Fibroblast of lung (primary cell): ENCODE results near the gene ENO4. TPM values are rescaled to one million over a fixed set of nuclear protein-coding genes. Genes with fewer than 3 reads are reported as not detected.

Source experiments
- DNase-seq, 2 donors: peaks; one replicate each; pipeline versions ENCODE4 v3.0.0 to v3.0.0-alpha.2; 2010; ENCODE audit warnings: low read depth in 2 of 2
- H2AFZ ChIP-seq: 2 replicates; pipeline ENCODE4 v1.5.1; 2012; ENCODE audit warnings: low read length, control low read depth, inconsistent platforms
- H3K27ac ChIP-seq: 2 replicates; pipeline ENCODE4 v1.5.1; 2011; ENCODE audit warnings: low read length, control low read depth; ENCODE audit not compliant: insufficient read depth
- H3K27me3 ChIP-seq: 2 replicates; pipeline ENCODE4 v1.5.1; 2011; ENCODE audit warnings: mild to moderate bottlenecking, low read length; ENCODE audit not compliant: control insufficient read depth, insufficient read depth
- H3K36me3 ChIP-seq: 2 replicates; pipeline ENCODE4 v1.5.1; 2011; ENCODE audit warnings: low read length; ENCODE audit not compliant: control insufficient read depth, insufficient read depth
- H3K4me1 ChIP-seq: 2 replicates; pipeline ENCODE4 v1.5.1; 2011; ENCODE audit warnings: low read length; ENCODE audit not compliant: control insufficient read depth, insufficient read depth; ENCODE audit errors: extremely low read depth
- H3K4me2 ChIP-seq: 2 replicates; pipeline ENCODE4 v1.5.1; 2011; ENCODE audit warnings: low read length, control low read depth; ENCODE audit not compliant: insufficient read depth; ENCODE audit errors: extremely low read depth
- H3K4me3 ChIP-seq, 4 experiments: fragments of 200-600 bp in 1 of 4; sonication (generic) in 1 of 4; replicated peaks in 1 of 4; 2 replicates each; pipeline ENCODE4 v1.5.1; 2011 to 2016; ENCODE audit warnings: low read length in 4 of 4, low read depth in 3 of 4, mild to moderate bottlenecking in 3 of 4, control low read depth in 2 of 4, inconsistent platforms in 1 of 4, mixed read lengths in 1 of 4; ENCODE audit not compliant: insufficient read depth in 1 of 4; ENCODE audit errors: control extremely low read depth in 1 of 4
- H3K79me2 ChIP-seq: 2 replicates; pipeline ENCODE4 v1.5.1; 2012; ENCODE audit warnings: mild to moderate bottlenecking, low read length, inconsistent platforms; ENCODE audit not compliant: control insufficient read depth, insufficient read depth
- H3K9ac ChIP-seq: 2 replicates; pipeline ENCODE4 v1.5.1; 2011; ENCODE audit warnings: mild to moderate bottlenecking, low read length, control low read depth; ENCODE audit not compliant: insufficient read depth
- H3K9me3 ChIP-seq: 2 replicates; pipeline ENCODE4 v1.5.1; 2012; ENCODE audit warnings: low read depth, low read length; ENCODE audit not compliant: control insufficient read depth, insufficient read depth
- H4K20me1 ChIP-seq: 2 replicates; pipeline ENCODE4 v1.5.1; 2011; ENCODE audit warnings: low read length; ENCODE audit not compliant: control insufficient read depth, insufficient read depth; ENCODE audit errors: extremely low read depth
- EZH2 ChIP-seq: IDR thresholded peaks from 2 replicates; pipeline ENCODE4 v1.5.1; 2012; ENCODE audit warnings: low read length, control low read depth, mild to moderate bottlenecking; ENCODE audit errors: missing control alignments
- polyA plus RNA-seq, 2 donors: library from polyadenylated mRNA; depleted of rRNA in 1 of 2; stranded (reverse) in 1 of 2; unstranded in 1 of 2; fragments of >200 nt; gene quantifications; 2 replicates each; pipeline ENCODE4 v1.2.1, GENCODE V29; 2011 to 2012; ENCODE audit warnings: missing spikeins in 1 of 2
- total RNA-seq: library from RNA; depleted of rRNA; stranded (reverse); fragments of >200 nt; gene quantifications from 2 replicates; pipeline ENCODE4 v1.2.1, GENCODE V29; 2014
- TF ChIP-seq, protein P1 (sequence below), 2 donors: IDR thresholded peaks in 1 of 2; conservative IDR thresholded peaks in 1 of 2; 1 replicate in 1 of 2; 2 replicates in 1 of 2; pipeline ENCODE4 v1.5.1; 2011 to 2012; ENCODE audit warnings: low read length in 2 of 2, control low read depth in 1 of 2, inconsistent platforms in 1 of 2, low read depth in 1 of 2, mild to moderate bottlenecking in 1 of 2

ENO4 gene
- total and polyA plus RNA-seq, 2 donors (not counting 1 experiment from before 2014, with no cell fraction given) = 0.05 to 0.66 TPM

DNA sequence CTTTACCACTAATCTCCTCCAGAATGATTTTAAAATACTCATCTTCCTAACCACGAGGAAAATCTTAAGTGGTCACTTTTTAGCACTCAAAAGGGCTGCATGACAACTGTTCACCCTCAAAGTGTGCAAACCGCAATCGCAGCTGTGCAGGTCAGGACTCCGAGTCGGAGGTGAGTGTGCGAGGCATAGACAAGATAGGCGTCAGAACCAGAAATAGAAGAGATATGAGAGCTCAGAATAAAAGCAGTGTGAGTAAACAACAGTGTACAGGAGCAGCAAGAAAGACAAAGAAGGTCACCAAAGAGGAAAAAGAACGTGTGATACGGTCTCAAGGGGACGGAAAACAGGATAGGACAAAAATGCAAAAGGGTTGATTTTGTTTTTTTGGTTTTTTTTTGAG, 17.5 kb upstream of the ENO4 start:
- DNase-seq = no peak
- Histone ChIP-seq H3K4me2 (no peak overlapping the region), H3K27me3 (no peaks in the 10 kb centered on the region), H3K36me3 (no peaks in the 10 kb centered on the region), H4K20me1 (no peaks in the 10 kb centered on the region), H2AFZ (no peak overlapping the region), H3K9me3 (no peaks in the 10 kb centered on the region), H3K79me2 (no peaks in the 10 kb centered on the region), H3K4me3 (no peak overlapping the region), H3K4me1 (no peaks in the 10 kb centered on the region), H3K27ac (no peak overlapping the region), H3K9ac (no peak overlapping the region)
- TF ChIP-seq EZH2 = no peak
- TF ChIP-seq, protein P1, sequence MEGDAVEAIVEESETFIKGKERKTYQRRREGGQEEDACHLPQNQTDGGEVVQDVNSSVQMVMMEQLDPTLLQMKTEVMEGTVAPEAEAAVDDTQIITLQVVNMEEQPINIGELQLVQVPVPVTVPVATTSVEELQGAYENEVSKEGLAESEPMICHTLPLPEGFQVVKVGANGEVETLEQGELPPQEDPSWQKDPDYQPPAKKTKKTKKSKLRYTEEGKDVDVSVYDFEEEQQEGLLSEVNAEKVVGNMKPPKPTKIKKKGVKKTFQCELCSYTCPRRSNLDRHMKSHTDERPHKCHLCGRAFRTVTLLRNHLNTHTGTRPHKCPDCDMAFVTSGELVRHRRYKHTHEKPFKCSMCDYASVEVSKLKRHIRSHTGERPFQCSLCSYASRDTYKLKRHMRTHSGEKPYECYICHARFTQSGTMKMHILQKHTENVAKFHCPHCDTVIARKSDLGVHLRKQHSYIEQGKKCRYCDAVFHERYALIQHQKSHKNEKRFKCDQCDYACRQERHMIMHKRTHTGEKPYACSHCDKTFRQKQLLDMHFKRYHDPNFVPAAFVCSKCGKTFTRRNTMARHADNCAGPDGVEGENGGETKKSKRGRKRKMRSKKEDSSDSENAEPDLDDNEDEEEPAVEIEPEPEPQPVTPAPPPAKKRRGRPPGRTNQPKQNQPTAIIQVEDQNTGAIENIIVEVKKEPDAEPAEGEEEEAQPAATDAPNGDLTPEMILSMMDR (conservative IDR thresholded peaks at IDR 0.05 in 1 of 2, IDR thresholded peaks at IDR 0.05 in 1 of 2; ENCODE audit: low read depth in 1 of 2, low read length in 2 of 2) = no peak

DNA sequence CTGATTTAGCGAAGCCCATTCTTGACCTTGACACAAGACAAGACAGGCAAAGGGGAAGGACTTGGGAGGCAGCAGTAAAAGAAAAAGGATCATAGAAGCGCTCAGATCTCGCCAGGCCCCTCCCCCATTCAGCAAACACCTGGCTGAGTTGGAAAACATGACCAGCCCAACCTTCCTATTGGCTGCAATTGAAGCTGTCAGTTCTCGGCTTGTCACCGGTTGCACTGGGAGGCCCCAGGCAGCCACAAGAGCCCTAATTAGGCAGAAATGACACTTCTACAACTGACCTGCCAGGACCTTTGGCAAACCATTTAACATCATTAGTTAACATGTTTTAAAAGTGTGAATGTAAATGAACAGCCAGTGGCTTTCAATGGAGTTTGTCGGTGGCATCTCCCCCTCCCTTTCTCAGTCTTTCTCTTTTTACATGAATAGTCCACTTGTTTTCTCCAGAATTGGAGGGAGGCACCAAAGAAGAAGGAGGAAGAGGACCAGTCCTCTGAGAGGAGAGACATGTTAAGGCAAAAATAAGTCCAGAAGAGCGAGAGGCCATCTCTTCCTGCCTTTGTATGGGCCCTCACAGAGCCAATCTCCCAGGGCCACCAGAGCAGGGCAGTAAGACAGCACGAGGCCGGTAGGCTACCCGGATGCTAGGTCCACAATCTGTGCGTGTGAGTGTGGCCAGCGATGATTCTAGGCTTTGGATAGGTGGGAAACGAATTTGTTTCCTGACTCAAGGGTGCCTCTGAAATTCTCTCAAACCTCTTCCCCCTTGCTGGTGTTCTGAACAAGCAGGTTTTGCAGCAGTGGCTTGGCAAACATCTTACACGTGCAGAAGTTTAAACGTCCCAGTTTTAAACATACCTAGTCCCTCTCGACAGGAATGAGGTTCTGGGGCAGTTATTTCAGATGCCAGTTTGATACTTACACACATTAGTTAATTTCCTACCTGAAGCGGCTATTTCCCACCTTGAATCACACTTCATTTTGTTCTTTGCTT, 15.0 kb upstream of the ENO4 start:
- Histone ChIP-seq H3K4me3 (no peak overlapping the region), H3K9me3 (no peaks in the 10 kb centered on the region), H3K36me3 (no peaks in the 10 kb centered on the region), H3K4me2 (no peak overlapping the region), H4K20me1 (no peaks in the 10 kb centered on the region), H3K4me1 (no peaks in the 10 kb centered on the region), H3K27ac (no peak overlapping the region), H3K27me3 (no peaks in the 10 kb centered on the region), H3K9ac (no peak overlapping the region), H2AFZ (no peak overlapping the region), H3K79me2 (no peaks in the 10 kb centered on the region)
- no peak for DNase-seq
- TF ChIP-seq, protein P1 (conservative IDR thresholded peaks at IDR 0.05 in 1 of 2, IDR thresholded peaks at IDR 0.05 in 1 of 2; ENCODE audit: low read depth in 1 of 2, low read length in 2 of 2) = no peak

DNA sequence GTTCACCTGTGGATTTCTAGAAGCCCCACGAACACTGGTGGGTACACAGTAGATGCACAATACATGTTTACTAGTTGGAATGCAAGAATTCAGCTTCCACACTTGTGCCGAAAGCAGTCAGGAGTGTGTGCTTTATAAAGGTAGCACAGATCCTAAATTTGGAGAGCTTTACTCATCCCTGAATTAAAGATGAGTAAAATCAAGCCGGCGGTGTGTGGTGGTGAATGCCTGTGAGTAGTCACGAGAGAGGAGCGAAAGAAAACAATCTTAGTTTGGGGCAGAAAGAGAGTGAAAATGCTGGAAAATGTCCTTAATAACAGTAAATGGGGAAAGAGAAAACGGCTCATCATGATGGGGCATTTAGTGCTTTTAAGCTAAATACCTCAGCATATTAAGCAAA, 13.6 kb upstream of the ENO4 start:
- H3K36me3 ChIP-seq = no peaks in the 10 kb centered on the region
- no peaks in the 10 kb centered on the region for H3K9me3 ChIP-seq
- H3K27me3 ChIP-seq = no peaks in the 10 kb centered on the region
- no peak for TF ChIP-seq EZH2
- TF ChIP-seq, protein P1 (conservative IDR thresholded peaks at IDR 0.05 in 1 of 2, IDR thresholded peaks at IDR 0.05 in 1 of 2; ENCODE audit: low read depth in 1 of 2, low read length in 2 of 2) = no peak
- H3K9ac ChIP-seq = no peak overlapping the region
- H3K79me2 ChIP-seq = no peaks in the 10 kb centered on the region
- H4K20me1 ChIP-seq = no peaks in the 10 kb centered on the region
- no peak overlapping the region for H3K4me2 ChIP-seq
- H2AFZ ChIP-seq = no peak overlapping the region
- no peak overlapping the region for H3K4me3 ChIP-seq
- H3K27ac ChIP-seq = no peak overlapping the region
- DNase-seq = no peak
- no peaks in the 10 kb centered on the region for H3K4me1 ChIP-seq
